HepG2 (cell line): ENCODE data around the gene SNX24. TPM values are rescaled to one million over a fixed set of nuclear protein-coding genes. Genes with fewer than 3 reads are reported as not detected.
A peak's percentile ranks its signal among the peaks of the same experiment; 100 is the strongest.

Experiments
- ATF7 ChIP-seq, 2 experiments: fragments of 450-650 bp in 1 of 2; sonication (generic) in 1 of 2; formaldehyde crosslinking in 1 of 2; IDR thresholded peaks; 2 replicates each; pipeline versions ENCODE4 v1.4.0 to v1.6.1; 2016 to 2020; ENCODE audit warnings: antibody characterized with exemption in 1 of 2, mild to moderate bottlenecking in 1 of 2, missing genetic modification reagents in 1 of 2
- BRD4 ChIP-seq: sonication (generic); formaldehyde crosslinking; IDR thresholded peaks from 2 replicates; pipeline ENCODE4 v1.4.0; 2020; ENCODE audit warnings: missing genetic modification reagents
- EP300 ChIP-seq, 3 experiments: sonication (generic) in 1 of 3; formaldehyde crosslinking in 1 of 3; IDR thresholded peaks; 2 replicates each; pipeline versions ENCODE4 v1.5.1 to v1.6.1; 2011 to 2020; ENCODE audit warnings: low read depth in 2 of 3, low read length in 2 of 3, borderline replicate concordance in 1 of 3, improper control_type of control experiment in 1 of 3, mild to moderate bottlenecking in 1 of 3, missing genetic modification reagents in 1 of 3, moderate library complexity in 1 of 3
- GLI4 ChIP-seq: sonication (generic); formaldehyde crosslinking; IDR thresholded peaks from 2 replicates; pipeline ENCODE4 v1.5.1; 2020; ENCODE audit warnings: missing genetic modification reagents, mild to moderate bottlenecking, moderate library complexity, borderline replicate concordance
- HNF1A ChIP-seq, 2 experiments: sonication (generic) in 1 of 2; formaldehyde crosslinking in 1 of 2; IDR thresholded peaks; 2 replicates each; pipeline versions ENCODE4 v1.4.0 to v1.6.1; 2016 to 2020; ENCODE audit warnings: borderline replicate concordance in 1 of 2, low read depth in 1 of 2, mild to moderate bottlenecking in 1 of 2, missing genetic modification reagents in 1 of 2
- ISX ChIP-seq: sonication (generic); formaldehyde crosslinking; conservative IDR thresholded peaks from 2 replicates; pipeline ENCODE4 v1.5.0; 2020; ENCODE audit warnings: missing genetic modification reagents
- NR1H2 ChIP-seq: sonication (generic); formaldehyde crosslinking; IDR thresholded peaks from 2 replicates; pipeline ENCODE4 v1.8.1; 2022; ENCODE audit warnings: low read depth, missing genetic modification reagents, borderline replicate concordance
- ZFP36L1 ChIP-seq: sonication (generic); formaldehyde crosslinking; IDR thresholded peaks from 2 replicates; pipeline ENCODE4 v1.8.0; 2022; ENCODE audit warnings: mild to moderate bottlenecking, missing genetic modification reagents, moderate library complexity
- ZNF318 ChIP-seq: sonication (generic); formaldehyde crosslinking; IDR thresholded peaks from 2 replicates; pipeline ENCODE4 v1.4.0; 2020; ENCODE audit warnings: mild to moderate bottlenecking, missing genetic modification reagents
- ZNF382 ChIP-seq: sonication (generic); formaldehyde crosslinking; IDR thresholded peaks from 2 replicates; pipeline ENCODE4 v1.5.0; 2020; ENCODE audit warnings: missing genetic modification reagents, mild to moderate bottlenecking, borderline replicate concordance
- ZNF441 ChIP-seq: sonication (generic); formaldehyde crosslinking; IDR thresholded peaks from 2 replicates; pipeline ENCODE4 v1.7.0; 2021; ENCODE audit warnings: missing genetic modification reagents, borderline replicate concordance
- ZNF672 ChIP-seq: sonication (generic); formaldehyde crosslinking; IDR thresholded peaks from 2 replicates; pipeline ENCODE4 v1.8.1; 2022; ENCODE audit warnings: missing genetic modification reagents
- ZNF691 ChIP-seq: sonication (generic); formaldehyde crosslinking; IDR thresholded peaks from 2 replicates; pipeline ENCODE4 v1.4.0; 2020; ENCODE audit warnings: missing genetic modification reagents, low read depth, mild to moderate bottlenecking, borderline replicate concordance
- ZNF850 ChIP-seq: sonication (generic); formaldehyde crosslinking; conservative IDR thresholded peaks from 2 replicates; pipeline ENCODE4 v1.9.0; 2021; ENCODE audit warnings: mild to moderate bottlenecking, missing genetic modification reagents
- polyA plus RNA-seq, 8 experiments: library from polyadenylated mRNA; depleted of rRNA in 3 of 8; stranded (reverse) in 7 of 8; unstranded in 1 of 8; fragments of >200 nt; fragmentation: Illumina TruSeq in 4 of 8; extraction: Trizol in 4 of 8; gene quantifications; 2 replicates each; pipeline versions ENCODE4 v1.2.1 to v1.2.3, GENCODE V29; 2011 to 2016; ENCODE audit warnings: low read depth in 4 of 8, missing spikeins in 1 of 8, mixed read lengths in 1 of 8; ENCODE audit not compliant: insufficient read depth in 1 of 8
- total RNA-seq, 5 experiments: library from RNA; depleted of rRNA; stranded (reverse); fragments of >200 nt; fragmentation: Illumina TruSeq; extraction: Trizol; gene quantifications; 2 replicates each; pipeline ENCODE4 v1.2.3, GENCODE V29; 2016; ENCODE audit warnings: low read depth in 1 of 5

Gene SNX24
- total and polyA plus RNA-seq, 2 of the 13 experiments (the other 11 are each of a cell fraction or from before 2014, with no cell fraction given): 7.2 to 23.7 TPM

DNA sequence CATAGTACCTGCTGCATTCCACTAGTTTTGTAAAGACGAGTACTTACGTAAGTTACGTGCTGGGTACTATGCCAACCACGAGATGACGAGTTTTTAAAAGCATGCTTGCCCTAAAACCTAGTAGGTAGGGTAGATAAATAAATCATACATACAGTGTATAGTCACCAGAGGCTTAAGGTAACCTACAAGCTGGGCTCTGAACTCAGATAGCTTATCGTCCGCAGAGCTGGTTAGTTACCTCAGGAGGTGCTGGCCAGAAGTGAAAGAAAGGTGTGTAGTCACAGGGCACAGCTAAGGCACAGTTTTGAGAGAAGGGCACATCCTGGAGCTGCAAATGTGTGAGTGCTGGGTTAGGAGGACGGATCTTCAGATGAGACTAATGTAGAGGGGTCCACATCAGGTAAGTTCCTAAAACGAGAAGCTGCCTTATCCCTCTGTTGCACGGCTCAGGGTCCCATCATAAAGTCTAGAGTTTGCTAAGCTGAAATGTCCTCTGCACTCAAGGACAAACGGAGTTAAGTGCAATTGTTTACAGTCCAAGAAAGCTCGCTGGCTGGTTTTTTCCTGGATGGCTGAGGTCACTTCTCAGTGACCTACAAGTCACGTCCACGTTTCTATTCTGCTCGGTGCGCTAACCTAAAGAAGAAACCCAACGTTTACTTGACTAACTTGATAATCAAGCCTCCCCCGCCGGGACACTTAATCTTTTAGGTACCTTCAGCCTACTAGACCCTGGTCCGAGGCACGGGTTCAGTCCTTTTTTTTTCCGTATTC lies 1.1 kb upstream of the SNX24 start (continued):
- TF ChIP-seq ZNF691 (CRISPR knock-in tag) (no peak), ZFP36L1 (CRISPR knock-in tag) (no peak), HNF1A (IDR thresholded peaks at IDR 0.05; ENCODE audit: low read depth) (no peak), HNF1A (CRISPR knock-in tag; IDR thresholded peaks at IDR 0.05; ENCODE audit: borderline replicate concordance) (no peak), BRD4 (CRISPR knock-in tag) (no peak), ZNF850 (CRISPR knock-in tag) (no peak), EP300 (IDR thresholded peaks at IDR 0.05; ENCODE audit: low read depth in 2 of 2, low read length in 2 of 2) (no peak; a peak in 1 of 4 replicates), EP300 (CRISPR knock-in tag; IDR thresholded peaks at IDR 0.05; ENCODE audit: borderline replicate concordance) (no peak), ZNF382 (CRISPR knock-in tag) (no peak), ATF7 (IDR thresholded peaks at IDR 0.05) (no peak), ATF7 (CRISPR knock-in tag; IDR thresholded peaks at IDR 0.05) (no peak), ZNF318 (CRISPR knock-in tag) (no peak), ZNF441 (CRISPR knock-in tag) (peak; percentile 69; the same call in 1 of the 2 replicates), ZNF672 (CRISPR knock-in tag) (no peak), GLI4 (no peak), ISX (CRISPR knock-in tag) (no peak), NR1H2 (CRISPR knock-in tag) (no peak)
